ENCODE data around the gene SLC13A5. TPM values are rescaled to one million over a fixed set of nuclear protein-coding genes. Genes with fewer than 3 reads are reported as not detected.

The SLC13A5 gene
- total and polyA plus RNA-seq, 7 donors = under 0.01 to 0.14 (median 0.03) TPM; not detected in 4

GRCh38 chr17:6755731-6756184 lies 42.6 kb upstream of the SLC13A5 start, which contains the start of gene XAF1:
Gene XAF1 (plus strand): TSS chr17:6756046. CDS start chr17:6756079, 33 bp downstream.
- intact Hi-C loops (cut with DNase I) = no loop called here
- peak in 3 of 4 donors; percentile 28 to 48 (median 47) for TF ChIP-seq POLR2AphosphoS5 (IDR thresholded peaks at IDR 0.05)
- TF ChIP-seq POLR2A (IDR thresholded peaks at IDR 0.05) = no peak
- Histone ChIP-seq H3K27ac (peak within 1 kb of the TSS; percentile 80 to 87 (median 84)), H3K4me3 (peak within 1 kb of the TSS; percentile 41 to 55 (median 50)), H3K4me1 (peaks cover 0 to 51% (median 30%) of the 10 kb centered on the region in 4 donors), H3K27me3 (no peaks in the 10 kb centered on the region), H3K36me3 (peaks cover 0 to 28% (median 10%) of the 10 kb centered on the region in 4 donors), H3K9me3 (no peaks in the 10 kb centered on the region)
- 4 to 5% methylated on average over 14 of the region's 14 CpGs for WGBS, 2 donors
- peak; percentile 68 for DNase-seq

DNA sequence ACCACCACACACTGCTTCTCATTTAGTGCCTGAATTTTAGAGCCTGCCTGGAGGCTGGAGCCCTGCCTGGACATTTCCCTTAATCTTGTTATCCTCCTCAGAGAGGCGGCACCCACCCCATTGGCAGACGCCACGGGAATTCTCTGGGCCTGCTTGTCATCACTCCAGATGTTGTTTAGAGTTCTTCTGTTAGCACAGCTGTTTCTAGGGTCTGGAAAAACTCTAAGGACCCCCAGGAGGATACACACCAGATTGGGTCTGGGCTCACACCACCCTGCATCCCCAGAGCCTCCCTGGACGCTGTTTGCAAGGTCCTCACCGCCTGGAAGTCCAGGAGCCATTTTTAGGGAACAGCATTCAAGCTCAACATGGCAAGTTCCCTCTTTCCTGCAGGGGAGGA lies 42.1 kb upstream of the SLC13A5 start:
- no peaks in the 10 kb centered on the region for H3K27me3 ChIP-seq
- peaks cover 0 to 51% (median 30%) of the 10 kb centered on the region in 4 donors for H3K4me1 ChIP-seq
- intact Hi-C loops (cut with DNase I) = no loop called here

DNA sequence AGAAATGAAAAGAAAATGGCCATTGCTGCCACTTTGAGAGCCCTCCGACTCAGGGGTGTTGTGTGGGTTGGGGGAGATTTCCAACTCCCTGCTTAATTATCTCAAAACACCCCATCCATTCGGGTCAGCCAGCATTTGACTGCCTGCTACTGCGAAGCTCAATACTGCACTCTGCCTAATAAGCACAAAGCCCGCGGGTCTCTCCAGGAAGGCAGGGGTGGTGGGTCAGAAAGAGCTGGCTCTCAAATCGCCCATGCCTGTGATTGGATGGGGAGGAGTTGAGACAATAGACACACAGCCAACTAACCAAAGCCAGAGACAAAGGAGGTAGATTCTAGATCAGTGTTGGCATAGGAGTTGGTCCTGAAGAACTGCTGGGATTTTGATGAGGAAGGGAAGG lies 40.4 kb upstream of the SLC13A5 start:
- TF ChIP-seq POLR2A (IDR thresholded peaks at IDR 0.05) = no peak
- no peak for TF ChIP-seq CTCF (IDR thresholded peaks at IDR 0.05)
- no peak for TF ChIP-seq POLR2AphosphoS5 (IDR thresholded peaks at IDR 0.05)
- no peak for TF ChIP-seq EP300 (IDR thresholded peaks at IDR 0.05)
- DNase-seq = no peak
- intact Hi-C loops (cut with DNase I) = no loop called here
- H3K9me3 ChIP-seq = no peaks in the 10 kb centered on the region
- peaks cover 0 to 6% (median 0%) of the 10 kb centered on the region in 4 donors for H3K36me3 ChIP-seq
- H3K27me3 ChIP-seq = no peaks in the 10 kb centered on the region
- peak overlapping the region; percentile 61 to 76 (median 68) for H3K27ac ChIP-seq
- no peak overlapping the region for H3K4me3 ChIP-seq
- 87 to 92% methylated on average over 6 of the region's 6 CpGs for WGBS, 2 donors
- peaks cover 0 to 51% (median 30%) of the 10 kb centered on the region in 4 donors for H3K4me1 ChIP-seq

More for the DNA sequence above, 42.1 kb upstream of the SLC13A5 start:
- peak; percentile 76 for DNase-seq
- Histone ChIP-seq H3K4me3 (peak overlapping the region; percentile 41 to 55 (median 50)), H3K9me3 (no peaks in the 10 kb centered on the region), H3K27ac (peak overlapping the region; percentile 80 to 87 (median 84)), H3K36me3 (peaks cover 0 to 23% (median 8%) of the 10 kb centered on the region in 4 donors)
- no peak for TF ChIP-seq POLR2A (IDR thresholded peaks at IDR 0.05)
- TF ChIP-seq POLR2AphosphoS5 (IDR thresholded peaks at IDR 0.05) = peak in 1 of 4 donors; percentile 5
- WGBS, 2 donors = 66 to 82% methylated on average over 5 of the region's 5 CpGs

- H3K9me3 ChIP-seq = no peaks in the 10 kb centered on the region
- H3K4me1 ChIP-seq = peaks cover 0 to 51% (median 30%) of the 10 kb centered on the region in 4 donors
- no peaks in the 10 kb centered on the region for H3K27me3 ChIP-seq
- TF ChIP-seq EP300 (IDR thresholded peaks at IDR 0.05) = no peak
- no peak for TF ChIP-seq CTCF (IDR thresholded peaks at IDR 0.05)
- TF ChIP-seq POLR2A (IDR thresholded peaks at IDR 0.05) = no peak
- TF ChIP-seq POLR2AphosphoS5 (IDR thresholded peaks at IDR 0.05) = no peak
- H3K4me3 ChIP-seq = no peak overlapping the region
- peak; percentile 80 for DNase-seq
- H3K27ac ChIP-seq = peak overlapping the region; percentile 61 to 76 (median 68)
- intact Hi-C loops (cut with DNase I) = no loop called here
- WGBS, 2 donors = 34 to 59% methylated on average over 9 of the region's 9 CpGs
- peaks cover 0 to under 1% (median 0%) of the 10 kb centered on the region in 4 donors for H3K36me3 ChIP-seq
Measured at GRCh38 chr17:6753006-6753445, 39.9 kb upstream of the SLC13A5 start.

DNA sequence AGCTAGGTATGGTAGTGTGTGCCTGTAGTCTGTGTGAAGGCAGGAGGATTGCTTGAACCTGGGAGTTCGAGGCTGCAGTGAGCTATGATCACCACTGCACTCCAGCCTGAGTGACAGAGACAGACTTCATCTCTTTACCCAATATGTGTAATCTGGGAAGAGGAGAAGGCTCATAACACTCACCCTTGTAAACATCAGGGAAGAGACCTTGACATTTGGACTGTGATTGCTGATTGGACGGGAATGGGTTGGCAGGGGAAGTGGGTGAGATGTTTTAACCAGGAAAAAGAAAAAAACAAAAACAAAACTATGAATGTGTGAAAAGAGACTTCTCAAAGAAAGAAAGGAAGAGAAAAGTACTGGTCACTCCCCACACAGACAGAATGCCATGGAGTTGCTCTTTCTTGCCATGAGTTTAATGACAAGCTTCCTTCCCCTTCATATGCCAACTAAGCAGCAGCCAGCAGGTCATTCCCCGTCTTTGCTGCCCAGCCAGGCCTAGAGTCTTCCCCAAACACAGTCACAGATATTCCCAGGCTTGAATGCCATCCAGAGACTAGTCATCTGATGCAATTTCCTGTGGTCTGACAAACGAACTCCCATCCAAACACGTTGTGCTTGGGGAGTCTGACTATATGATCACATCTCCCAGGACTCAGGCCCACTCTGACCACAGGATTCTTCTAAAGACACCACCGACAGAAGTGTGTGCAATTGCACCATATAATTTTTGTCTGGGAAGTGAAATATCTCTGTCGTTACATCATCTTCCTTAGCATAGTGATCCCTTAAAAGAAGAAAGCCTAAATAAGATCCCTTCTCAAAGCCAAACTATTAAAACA lies 39.1 kb upstream of the SLC13A5 start:
- Histone ChIP-seq H3K9me3 (no peaks in the 10 kb centered on the region), H3K36me3 (no peaks in the 10 kb centered on the region), H3K27me3 (no peaks in the 10 kb centered on the region), H3K27ac (peak overlapping the region; percentile 61 to 76 (median 68)), H3K4me3 (no peak overlapping the region), H3K4me1 (peaks cover 0 to 45% (median 28%) of the 10 kb centered on the region in 4 donors)
- intact Hi-C loops (cut with DNase I) = no loop called here
- WGBS, 2 donors = 49 to 51% methylated on average over 7 of the region's 7 CpGs
- peak in 1 of 4 donors; percentile 18 for TF ChIP-seq POLR2AphosphoS5 (IDR thresholded peaks at IDR 0.05)
- no peak for TF ChIP-seq POLR2A (IDR thresholded peaks at IDR 0.05)
- peak; percentile 80 for DNase-seq

GRCh38 chr17:6749519-6749918 lies 36.4 kb upstream of the SLC13A5 start:
- peaks cover 0 to 21% (median 10%) of the 10 kb centered on the region in 4 donors for H3K4me1 ChIP-seq
- H3K9me3 ChIP-seq = no peaks in the 10 kb centered on the region
- no peak for TF ChIP-seq CTCF (IDR thresholded peaks at IDR 0.05)
- TF ChIP-seq EP300 (IDR thresholded peaks at IDR 0.05) = no peak
- TF ChIP-seq POLR2AphosphoS5 (IDR thresholded peaks at IDR 0.05) = no peak
- no peak for TF ChIP-seq POLR2A (IDR thresholded peaks at IDR 0.05)
- H3K27ac ChIP-seq = no peak overlapping the region
- H3K36me3 ChIP-seq = no peaks in the 10 kb centered on the region
- intact Hi-C loops (cut with DNase I) = no loop called here
- no peaks in the 10 kb centered on the region for H3K27me3 ChIP-seq
- no peak overlapping the region for H3K4me3 ChIP-seq
- DNase-seq = no peak
- WGBS, 2 donors = 88 to 91% methylated on average over 6 of the region's 6 CpGs
